Measurements from ENCODE around the gene PZP.
A peak's percentile ranks its signal among the peaks of the same experiment; 100 is the strongest.
"Not testable (repeated sequence)": the region's sequence is repeated elsewhere in the genome, so short reads cannot be mapped to it uniquely, and the experiment has no call there.

The PZP gene

GRCh38 chr12:9253464-9253863, 45.3 kb upstream of the PZP start:
- peaks cover 0 to 4% of the 10 kb centered on the region in 2 donors for H3K9me3 ChIP-seq (replicated peaks in 1 of 2; ENCODE audit: control insufficient read depth in 2 of 2, insufficient read depth in 1 of 2, low read depth in 1 of 2, low read length in 2 of 2)
- H3K18ac ChIP-seq (ENCODE audit: low read length), result no peak overlapping the region
- no peak overlapping the region for H3K14ac ChIP-seq (ENCODE audit: low read length)
- H3K4me3 ChIP-seq (ENCODE audit: low read length in 2 of 2), result no peak overlapping the region
- no peak overlapping the region for H3K4me2 ChIP-seq (ENCODE audit: insufficient read depth, low read length, poor library complexity, severe bottlenecking)
- no peak overlapping the region for H2BK15ac ChIP-seq (ENCODE audit: low read length)
- no peak overlapping the region for H3K27ac ChIP-seq (replicated peaks; ENCODE audit: low read length)
- H4K8ac ChIP-seq (ENCODE audit: low read depth, low read length), result no peak overlapping the region
- no peak overlapping the region for H2BK5ac ChIP-seq (ENCODE audit: low read length)
- H3K27me3 ChIP-seq (ENCODE audit: control insufficient read depth in 3 of 3, insufficient read depth in 3 of 3, low read depth in 1 of 3, low read length in 3 of 3), result no peaks in the 10 kb centered on the region
- H3K4me1 ChIP-seq (ENCODE audit: control insufficient read depth in 2 of 2, insufficient read depth in 1 of 2, low read depth in 1 of 2, low read length in 2 of 2), result peaks cover 0 to 3% of the 10 kb centered on the region in 2 donors
- no peaks in the 10 kb centered on the region for H3K79me1 ChIP-seq (ENCODE audit: low read depth, low read length)
- H2BK12ac ChIP-seq (ENCODE audit: low read length), result no peak overlapping the region
- no CpG with 5 or more reads among the region's 5 CpGs for WGBS, 2 donors (ENCODE audit: extremely low coverage in 2 of 2, insufficient read length in 2 of 2, insufficient replicate concordance in 1 of 2)
- H3K4ac ChIP-seq (ENCODE audit: low read length), result no peak overlapping the region
- H3K36me3 ChIP-seq (replicated peaks in 1 of 2; ENCODE audit: control insufficient read depth in 2 of 2, insufficient read depth in 2 of 2, low read length in 2 of 2), result no peaks in the 10 kb centered on the region
- peak overlapping the region; percentile 49 for H2AFZ ChIP-seq (ENCODE audit: low read length)
- H3K23ac ChIP-seq (ENCODE audit: low read depth, low read length, poor library complexity), result no peak overlapping the region
- no peak overlapping the region for H2BK120ac ChIP-seq (ENCODE audit: low read depth, low read length)
- no peak overlapping the region for H4K91ac ChIP-seq (ENCODE audit: low read depth, low read length, poor library complexity)
- DNase-seq (ENCODE audit: low spot score), result no peak
- no peak overlapping the region for H3K9ac ChIP-seq (ENCODE audit: low read depth, low read length, poor library complexity)
- H2AK5ac ChIP-seq (ENCODE audit: low read depth, low read length), result no peak overlapping the region

GRCh38 chr12:9252791-9253190, 44.6 kb upstream of the PZP start:
- H2BK120ac ChIP-seq (ENCODE audit: low read depth, low read length); H3K4me2 ChIP-seq (ENCODE audit: insufficient read depth, low read length, poor library complexity, severe bottlenecking); H3K4me1 ChIP-seq (ENCODE audit: control insufficient read depth in 2 of 2, insufficient read depth in 1 of 2, low read depth in 1 of 2, low read length in 2 of 2); H4K8ac ChIP-seq (ENCODE audit: low read depth, low read length); H3K4me3 ChIP-seq (ENCODE audit: low read length in 2 of 2); H2AFZ ChIP-seq (ENCODE audit: low read length); H3K9me3 ChIP-seq (replicated peaks in 1 of 2; ENCODE audit: control insufficient read depth in 2 of 2, insufficient read depth in 1 of 2, low read depth in 1 of 2, low read length in 2 of 2); H2BK12ac ChIP-seq (ENCODE audit: low read length); H3K79me1 ChIP-seq (ENCODE audit: low read depth, low read length); H2BK5ac ChIP-seq (ENCODE audit: low read length); H2BK15ac ChIP-seq (ENCODE audit: low read length); H2AK5ac ChIP-seq (ENCODE audit: low read depth, low read length); H3K27me3 ChIP-seq (ENCODE audit: control insufficient read depth in 3 of 3, insufficient read depth in 3 of 3, low read depth in 1 of 3, low read length in 3 of 3); H3K36me3 ChIP-seq (replicated peaks in 1 of 2; ENCODE audit: control insufficient read depth in 2 of 2, insufficient read depth in 2 of 2, low read length in 2 of 2); H3K27ac ChIP-seq (replicated peaks; ENCODE audit: low read length); H3K4ac ChIP-seq (ENCODE audit: low read length); H4K91ac ChIP-seq (ENCODE audit: low read depth, low read length, poor library complexity); H3K14ac ChIP-seq (ENCODE audit: low read length); DNase-seq (ENCODE audit: low spot score); H3K23ac ChIP-seq (ENCODE audit: low read depth, low read length, poor library complexity); H3K9ac ChIP-seq (ENCODE audit: low read depth, low read length, poor library complexity); H3K18ac ChIP-seq (ENCODE audit: low read length): not testable (repeated sequence)
- WGBS, 2 donors (ENCODE audit: extremely low coverage in 2 of 2, insufficient read length in 2 of 2, insufficient replicate concordance in 1 of 2), result no CpG with 5 or more reads among the region's 2 CpGs

- H3K9me3 ChIP-seq (replicated peaks in 1 of 2; ENCODE audit: control insufficient read depth in 2 of 2, insufficient read depth in 1 of 2, low read depth in 1 of 2, low read length in 2 of 2), result no peaks in the 10 kb centered on the region
- H3K14ac ChIP-seq (ENCODE audit: low read length), result no peak overlapping the region
- H3K27me3 ChIP-seq (ENCODE audit: control insufficient read depth in 3 of 3, insufficient read depth in 3 of 3, low read depth in 1 of 3, low read length in 3 of 3), result no peaks in the 10 kb centered on the region
- H3K9ac ChIP-seq (ENCODE audit: low read depth, low read length, poor library complexity), result no peak overlapping the region
- no peak overlapping the region for H4K8ac ChIP-seq (ENCODE audit: low read depth, low read length)
- H2BK12ac ChIP-seq (ENCODE audit: low read length), result no peak overlapping the region
- no peak overlapping the region for H4K91ac ChIP-seq (ENCODE audit: low read depth, low read length, poor library complexity)
- peaks cover 0 to 3% of the 10 kb centered on the region in 2 donors for H3K4me1 ChIP-seq (ENCODE audit: control insufficient read depth in 2 of 2, insufficient read depth in 1 of 2, low read depth in 1 of 2, low read length in 2 of 2)
- H2BK15ac ChIP-seq (ENCODE audit: low read length), result no peak overlapping the region
- H3K4ac ChIP-seq (ENCODE audit: low read length), result no peak overlapping the region
- H2BK5ac ChIP-seq (ENCODE audit: low read length), result no peak overlapping the region
- no peak overlapping the region for H3K27ac ChIP-seq (replicated peaks; ENCODE audit: low read length)
- H2AFZ ChIP-seq (ENCODE audit: low read length), result no peak overlapping the region
- H2BK120ac ChIP-seq (ENCODE audit: low read depth, low read length), result no peak overlapping the region
- H3K18ac ChIP-seq (ENCODE audit: low read length), result no peak overlapping the region
- H3K36me3 ChIP-seq (replicated peaks in 1 of 2; ENCODE audit: control insufficient read depth in 2 of 2, insufficient read depth in 2 of 2, low read length in 2 of 2), result no peaks in the 10 kb centered on the region
- no peak overlapping the region for H3K4me2 ChIP-seq (ENCODE audit: insufficient read depth, low read length, poor library complexity, severe bottlenecking)
- H2AK5ac ChIP-seq (ENCODE audit: low read depth, low read length), result no peak overlapping the region
- H3K4me3 ChIP-seq (ENCODE audit: low read length in 2 of 2), result no peak overlapping the region
- no peaks in the 10 kb centered on the region for H3K79me1 ChIP-seq (ENCODE audit: low read depth, low read length)
- no peak overlapping the region for H3K23ac ChIP-seq (ENCODE audit: low read depth, low read length, poor library complexity)
- DNase-seq (ENCODE audit: low spot score), result no peak
Measured at GRCh38 chr12:9252256-9252655, 44.1 kb upstream of the PZP start.

GRCh38 chr12:9248435-9248834, 40.2 kb upstream of the PZP start:
- H2AK5ac ChIP-seq (ENCODE audit: low read depth, low read length), result no peak overlapping the region
- no peak overlapping the region for H3K4me3 ChIP-seq (ENCODE audit: low read length in 2 of 2)
- no peak overlapping the region for H2BK15ac ChIP-seq (ENCODE audit: low read length)
- no peaks in the 10 kb centered on the region for H3K4me1 ChIP-seq (ENCODE audit: control insufficient read depth in 2 of 2, insufficient read depth in 1 of 2, low read depth in 1 of 2, low read length in 2 of 2)
- no peak overlapping the region for H3K27ac ChIP-seq (replicated peaks; ENCODE audit: low read length)
- no peak overlapping the region for H3K23ac ChIP-seq (ENCODE audit: low read depth, low read length, poor library complexity)
- H3K4me2 ChIP-seq (ENCODE audit: insufficient read depth, low read length, poor library complexity, severe bottlenecking), result no peak overlapping the region
- no peaks in the 10 kb centered on the region for H3K27me3 ChIP-seq (ENCODE audit: control insufficient read depth in 3 of 3, insufficient read depth in 3 of 3, low read depth in 1 of 3, low read length in 3 of 3)
- no peak overlapping the region for H4K91ac ChIP-seq (ENCODE audit: low read depth, low read length, poor library complexity)
- no peak overlapping the region for H3K9ac ChIP-seq (ENCODE audit: low read depth, low read length, poor library complexity)
- no peak overlapping the region for H3K4ac ChIP-seq (ENCODE audit: low read length)
- no peak overlapping the region for H2AFZ ChIP-seq (ENCODE audit: low read length)
- no peak overlapping the region for H2BK5ac ChIP-seq (ENCODE audit: low read length)
- no peak for DNase-seq (ENCODE audit: low spot score)
- no CpG with 5 or more reads among the region's 3 CpGs for WGBS, 2 donors (ENCODE audit: extremely low coverage in 2 of 2, insufficient read length in 2 of 2, insufficient replicate concordance in 1 of 2)
- no peak overlapping the region for H4K8ac ChIP-seq (ENCODE audit: low read depth, low read length)
- H3K9me3 ChIP-seq (replicated peaks in 1 of 2; ENCODE audit: control insufficient read depth in 2 of 2, insufficient read depth in 1 of 2, low read depth in 1 of 2, low read length in 2 of 2), result no peaks in the 10 kb centered on the region
- no peak overlapping the region for H3K14ac ChIP-seq (ENCODE audit: low read length)
- no peaks in the 10 kb centered on the region for H3K79me1 ChIP-seq (ENCODE audit: low read depth, low read length)
- no peak overlapping the region for H2BK12ac ChIP-seq (ENCODE audit: low read length)
- H3K18ac ChIP-seq (ENCODE audit: low read length), result no peak overlapping the region
- H3K36me3 ChIP-seq (replicated peaks in 1 of 2; ENCODE audit: control insufficient read depth in 2 of 2, insufficient read depth in 2 of 2, low read length in 2 of 2), result no peaks in the 10 kb centered on the region
- no peak overlapping the region for H2BK120ac ChIP-seq (ENCODE audit: low read depth, low read length)

All from neuronal stem cell (in vitro differentiated cells).